ENCODE data around the gene CDK4.

GRCh38 chr12:57783861-57784260 is 31.8 kb upstream of the CDK4 start:
- TF ChIP-seq POLR2AphosphoS5 (IDR thresholded peaks at IDR 0.05; ENCODE audit: low read depth, low read length) (no peak), POLR2A (IDR thresholded peaks at IDR 0.05; ENCODE audit: low read depth, low read length) (no peak)
